ENCODE measurements around the gene EFCAB6. TPM values are rescaled to one million over a fixed set of nuclear protein-coding genes. Genes with fewer than 3 reads are reported as not detected.

Gene EFCAB6
- total RNA-seq, 4 donors from 2014 or later, result 1.2 to 4.0 (median 3.0) TPM

DNA sequence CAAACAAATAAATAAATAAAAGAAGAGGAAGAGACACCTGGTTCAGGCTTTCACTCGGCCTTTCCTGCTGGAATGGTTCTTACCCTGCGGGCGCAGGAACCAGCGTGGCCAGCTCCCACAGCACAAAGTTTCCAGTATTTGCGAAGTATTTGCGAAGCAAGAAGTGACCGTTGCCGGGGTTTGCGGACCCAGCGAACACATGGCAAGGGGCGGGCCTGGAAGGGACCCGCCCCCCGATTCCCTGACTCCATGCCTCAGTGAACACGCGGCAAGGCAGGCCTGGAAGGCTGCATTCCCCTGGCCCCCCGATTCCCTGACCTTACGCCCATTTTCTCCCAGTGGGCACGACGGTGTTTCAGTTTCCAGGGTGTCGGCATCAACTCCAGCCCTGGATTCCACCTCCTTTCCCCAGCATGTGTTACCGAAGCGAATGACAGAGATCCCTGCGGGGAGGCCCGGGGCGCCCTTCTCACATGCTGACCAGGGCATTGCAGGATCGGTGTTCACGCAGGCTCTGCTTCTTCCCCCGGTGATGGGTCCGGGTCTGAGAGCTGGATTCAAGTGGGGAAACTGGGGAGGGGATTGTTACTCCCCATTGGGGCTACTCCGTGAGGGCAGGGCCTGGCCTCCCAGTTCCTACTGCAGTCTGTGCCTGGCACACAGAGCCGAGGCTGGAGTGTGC lies 297.5 kb downstream of the EFCAB6 start:
- no peak for DNase-seq (ENCODE audit: extremely low spot score)
- Histone ChIP-seq H3K36me3 (no peaks in the 10 kb centered on the region), H3K27ac (replicated peaks in 1 of 4) (no peak overlapping the region), H3K9me3 (no peaks in the 10 kb centered on the region), H3K4me3 (no peak overlapping the region), H3K27me3 (peaks cover 0 to 57% (median 0%) of the 10 kb centered on the region in 4 donors), H3K4me1 (no peaks in the 10 kb centered on the region)
- intact Hi-C loops (cut with DNase I), result no loop called here
- 83% methylated on average over 24 of the region's 31 CpGs for WGBS
- TF ChIP-seq POLR2AphosphoS5 (IDR thresholded peaks at IDR 0.05) (no peak), EP300 (IDR thresholded peaks at IDR 0.05) (no peak), POLR2A (IDR thresholded peaks at IDR 0.05; ENCODE audit: low read depth) (no peak)
- TF ChIP-seq, protein P1, sequence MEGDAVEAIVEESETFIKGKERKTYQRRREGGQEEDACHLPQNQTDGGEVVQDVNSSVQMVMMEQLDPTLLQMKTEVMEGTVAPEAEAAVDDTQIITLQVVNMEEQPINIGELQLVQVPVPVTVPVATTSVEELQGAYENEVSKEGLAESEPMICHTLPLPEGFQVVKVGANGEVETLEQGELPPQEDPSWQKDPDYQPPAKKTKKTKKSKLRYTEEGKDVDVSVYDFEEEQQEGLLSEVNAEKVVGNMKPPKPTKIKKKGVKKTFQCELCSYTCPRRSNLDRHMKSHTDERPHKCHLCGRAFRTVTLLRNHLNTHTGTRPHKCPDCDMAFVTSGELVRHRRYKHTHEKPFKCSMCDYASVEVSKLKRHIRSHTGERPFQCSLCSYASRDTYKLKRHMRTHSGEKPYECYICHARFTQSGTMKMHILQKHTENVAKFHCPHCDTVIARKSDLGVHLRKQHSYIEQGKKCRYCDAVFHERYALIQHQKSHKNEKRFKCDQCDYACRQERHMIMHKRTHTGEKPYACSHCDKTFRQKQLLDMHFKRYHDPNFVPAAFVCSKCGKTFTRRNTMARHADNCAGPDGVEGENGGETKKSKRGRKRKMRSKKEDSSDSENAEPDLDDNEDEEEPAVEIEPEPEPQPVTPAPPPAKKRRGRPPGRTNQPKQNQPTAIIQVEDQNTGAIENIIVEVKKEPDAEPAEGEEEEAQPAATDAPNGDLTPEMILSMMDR (IDR thresholded peaks at IDR 0.05), result no peak

DNA sequence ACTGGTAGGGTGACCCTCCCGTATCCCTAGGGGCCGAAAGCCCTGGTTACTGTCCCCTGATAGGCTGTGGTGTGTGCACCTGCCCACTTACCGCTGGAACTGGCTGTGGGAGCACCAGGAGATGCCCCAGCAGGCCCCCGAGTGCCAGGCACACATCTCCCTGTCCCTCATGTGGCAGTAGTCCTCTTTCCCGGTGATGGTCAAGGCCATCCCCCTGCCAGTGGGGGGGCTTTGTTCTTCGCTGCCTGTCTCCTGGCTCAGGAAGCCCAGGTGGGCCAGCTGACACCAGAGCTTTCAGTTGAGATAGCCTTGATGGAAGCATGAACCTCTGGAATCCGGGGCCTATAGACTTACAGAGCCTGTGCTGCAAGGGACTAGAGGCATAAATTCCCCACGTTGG lies 299.8 kb downstream of the EFCAB6 start:
- 79% methylated on average over 4 of the region's 8 CpGs for WGBS
- H3K27ac ChIP-seq (replicated peaks in 1 of 4), result no peak overlapping the region
- H3K4me1 ChIP-seq, result no peaks in the 10 kb centered on the region
- no peak for DNase-seq (ENCODE audit: extremely low spot score)
- no peaks in the 10 kb centered on the region for H3K9me3 ChIP-seq
- H3K36me3 ChIP-seq, result no peaks in the 10 kb centered on the region
- no peak for TF ChIP-seq EP300 (IDR thresholded peaks at IDR 0.05)
- no peak for TF ChIP-seq POLR2AphosphoS5 (IDR thresholded peaks at IDR 0.05)
- TF ChIP-seq, protein P1 (IDR thresholded peaks at IDR 0.05), result no peak
- TF ChIP-seq POLR2A (IDR thresholded peaks at IDR 0.05; ENCODE audit: low read depth), result no peak
- peaks cover 0 to 53% (median 0%) of the 10 kb centered on the region in 4 donors for H3K27me3 ChIP-seq
- H3K4me3 ChIP-seq, result no peak overlapping the region
- intact Hi-C loops (cut with DNase I), result no loop called here

DNA sequence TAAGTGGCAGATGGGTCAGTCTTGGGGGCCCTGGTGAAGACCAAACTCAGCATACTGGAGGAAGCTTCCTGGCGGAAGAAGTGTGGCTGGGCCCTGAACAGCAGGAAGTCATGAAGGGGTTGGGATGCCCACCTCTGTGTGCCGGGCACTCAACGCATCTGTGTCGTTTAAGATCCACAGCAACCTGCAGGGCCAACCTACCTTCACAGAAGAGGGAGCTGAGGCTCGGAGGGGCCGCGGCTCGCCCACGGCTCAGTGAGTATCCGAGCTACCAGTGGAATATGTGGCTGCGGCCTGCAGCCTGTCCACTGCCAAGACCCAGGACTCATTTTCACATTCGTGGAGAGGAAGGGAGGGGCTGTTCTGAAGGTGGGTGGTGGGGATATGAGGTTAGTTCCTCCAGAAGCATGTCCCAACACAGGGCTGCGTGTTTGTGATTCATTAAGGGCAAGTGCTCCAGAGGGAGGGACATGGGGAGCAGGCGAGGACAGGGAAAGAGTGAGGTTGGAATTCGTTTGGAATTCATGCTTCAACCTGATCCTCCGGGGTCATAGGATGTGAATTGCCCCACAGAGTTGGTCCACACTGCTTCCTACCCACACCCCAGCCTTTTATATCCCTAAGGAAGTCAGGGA lies 300.7 kb downstream of the EFCAB6 start:
- Histone ChIP-seq H3K36me3 (no peaks in the 10 kb centered on the region), H3K9me3 (no peaks in the 10 kb centered on the region), H3K4me3 (no peak overlapping the region), H3K27ac (replicated peaks in 1 of 4) (no peak overlapping the region), H3K27me3 (peaks cover 0 to 45% (median 0%) of the 10 kb centered on the region in 4 donors), H3K4me1 (no peaks in the 10 kb centered on the region)
- 87% methylated on average over 16 of the region's 16 CpGs for WGBS
- no peak for DNase-seq (ENCODE audit: extremely low spot score)
- intact Hi-C loops (cut with DNase I), result no loop called here
- TF ChIP-seq, protein P1 (IDR thresholded peaks at IDR 0.05), result no peak
- no peak for TF ChIP-seq POLR2A (IDR thresholded peaks at IDR 0.05; ENCODE audit: low read depth)
- TF ChIP-seq POLR2AphosphoS5 (IDR thresholded peaks at IDR 0.05), result no peak

DNA sequence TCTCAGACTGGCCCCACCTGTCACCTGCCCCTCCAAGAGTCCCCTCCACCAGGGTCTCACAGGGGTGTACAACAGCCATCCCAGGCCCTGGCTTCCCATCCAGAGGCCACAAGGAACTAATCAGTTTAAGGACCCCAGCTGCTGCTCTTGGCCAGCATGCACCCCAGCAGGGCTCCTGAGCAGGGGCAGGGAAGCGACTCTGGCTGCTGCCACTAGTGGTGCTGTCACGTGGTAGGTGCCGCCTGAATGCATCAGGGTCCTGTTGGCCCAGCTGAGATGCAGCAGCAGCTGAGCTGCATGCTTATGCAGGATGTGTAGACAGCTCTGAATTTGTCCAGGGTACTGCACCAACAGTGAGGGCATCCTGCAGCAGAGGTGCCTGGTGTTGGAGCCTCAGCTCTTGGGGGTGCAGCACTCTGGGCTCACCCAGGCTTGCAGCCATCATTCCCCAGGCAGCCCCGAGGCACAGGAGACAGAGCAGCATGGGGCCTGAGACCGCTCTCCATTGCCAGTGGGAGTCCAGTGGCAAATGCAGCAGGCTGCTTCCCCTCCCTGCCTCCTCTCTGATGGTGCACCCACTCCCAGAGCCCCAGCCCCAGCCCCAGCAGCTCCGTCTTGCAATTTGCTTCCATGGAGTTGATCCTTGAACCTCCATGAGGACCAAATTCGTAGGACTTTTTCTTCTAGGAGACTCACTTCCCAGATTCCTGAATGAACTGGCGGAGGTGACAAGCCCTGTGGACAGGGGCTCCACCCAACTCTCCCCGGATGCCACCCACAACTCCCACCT lies 301.6 kb downstream of the EFCAB6 start:
- 93% methylated on average over 3 of the region's 9 CpGs for WGBS
- H3K27ac ChIP-seq (replicated peaks in 1 of 4), result no peak overlapping the region
- peaks cover 0 to 35% (median 0%) of the 10 kb centered on the region in 4 donors for H3K27me3 ChIP-seq
- no peaks in the 10 kb centered on the region for H3K36me3 ChIP-seq
- H3K9me3 ChIP-seq, result no peaks in the 10 kb centered on the region
- TF ChIP-seq EP300 (IDR thresholded peaks at IDR 0.05), result no peak
- TF ChIP-seq, protein P1 (IDR thresholded peaks at IDR 0.05), result no peak
- TF ChIP-seq POLR2A (IDR thresholded peaks at IDR 0.05; ENCODE audit: low read depth), result no peak
- TF ChIP-seq POLR2AphosphoS5 (IDR thresholded peaks at IDR 0.05), result no peak
- DNase-seq (ENCODE audit: extremely low spot score), result no peak
- H3K4me3 ChIP-seq, result no peak overlapping the region
- H3K4me1 ChIP-seq, result no peaks in the 10 kb centered on the region
- intact Hi-C loops (cut with DNase I), result no loop called here
